ENCODE measurements around the gene RAB28.

DNA sequence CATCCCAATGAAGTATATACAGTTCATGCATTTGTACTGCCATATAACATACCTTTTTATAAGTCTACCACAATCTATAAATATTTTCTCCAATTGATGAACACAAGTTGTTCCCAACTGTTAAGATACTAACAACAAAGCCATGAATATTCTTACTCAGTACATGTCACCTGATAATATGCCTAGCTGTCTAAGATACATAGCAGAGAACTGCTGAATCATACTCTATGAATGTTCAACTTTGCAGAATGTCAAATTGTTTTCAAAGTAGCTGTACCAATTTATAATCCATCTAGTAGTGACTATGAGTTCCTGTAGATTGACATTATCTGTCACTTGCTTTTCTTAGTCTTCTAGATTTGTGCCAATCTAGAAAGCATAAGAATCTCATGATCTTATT, 84.9 kb downstream of the RAB28 start:
- TF ChIP-seq ESRRA (CRISPR knock-in tag; IDR thresholded peaks at IDR 0.05; ENCODE audit: borderline replicate concordance) (no peak), CBFB (CRISPR knock-in tag; IDR thresholded peaks at IDR 0.05; ENCODE audit: low read depth) (no peak), ELF4 (CRISPR knock-in tag; IDR thresholded peaks at IDR 0.05; ENCODE audit: low read depth) (no peak), ZNF138 (CRISPR knock-in tag; conservative IDR thresholded peaks at IDR 0.05) (no peak)
- TF ChIP-seq, protein P1, sequence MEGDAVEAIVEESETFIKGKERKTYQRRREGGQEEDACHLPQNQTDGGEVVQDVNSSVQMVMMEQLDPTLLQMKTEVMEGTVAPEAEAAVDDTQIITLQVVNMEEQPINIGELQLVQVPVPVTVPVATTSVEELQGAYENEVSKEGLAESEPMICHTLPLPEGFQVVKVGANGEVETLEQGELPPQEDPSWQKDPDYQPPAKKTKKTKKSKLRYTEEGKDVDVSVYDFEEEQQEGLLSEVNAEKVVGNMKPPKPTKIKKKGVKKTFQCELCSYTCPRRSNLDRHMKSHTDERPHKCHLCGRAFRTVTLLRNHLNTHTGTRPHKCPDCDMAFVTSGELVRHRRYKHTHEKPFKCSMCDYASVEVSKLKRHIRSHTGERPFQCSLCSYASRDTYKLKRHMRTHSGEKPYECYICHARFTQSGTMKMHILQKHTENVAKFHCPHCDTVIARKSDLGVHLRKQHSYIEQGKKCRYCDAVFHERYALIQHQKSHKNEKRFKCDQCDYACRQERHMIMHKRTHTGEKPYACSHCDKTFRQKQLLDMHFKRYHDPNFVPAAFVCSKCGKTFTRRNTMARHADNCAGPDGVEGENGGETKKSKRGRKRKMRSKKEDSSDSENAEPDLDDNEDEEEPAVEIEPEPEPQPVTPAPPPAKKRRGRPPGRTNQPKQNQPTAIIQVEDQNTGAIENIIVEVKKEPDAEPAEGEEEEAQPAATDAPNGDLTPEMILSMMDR (IDR thresholded peaks at IDR 0.05): no peak
- TF ChIP-seq, protein P2, sequence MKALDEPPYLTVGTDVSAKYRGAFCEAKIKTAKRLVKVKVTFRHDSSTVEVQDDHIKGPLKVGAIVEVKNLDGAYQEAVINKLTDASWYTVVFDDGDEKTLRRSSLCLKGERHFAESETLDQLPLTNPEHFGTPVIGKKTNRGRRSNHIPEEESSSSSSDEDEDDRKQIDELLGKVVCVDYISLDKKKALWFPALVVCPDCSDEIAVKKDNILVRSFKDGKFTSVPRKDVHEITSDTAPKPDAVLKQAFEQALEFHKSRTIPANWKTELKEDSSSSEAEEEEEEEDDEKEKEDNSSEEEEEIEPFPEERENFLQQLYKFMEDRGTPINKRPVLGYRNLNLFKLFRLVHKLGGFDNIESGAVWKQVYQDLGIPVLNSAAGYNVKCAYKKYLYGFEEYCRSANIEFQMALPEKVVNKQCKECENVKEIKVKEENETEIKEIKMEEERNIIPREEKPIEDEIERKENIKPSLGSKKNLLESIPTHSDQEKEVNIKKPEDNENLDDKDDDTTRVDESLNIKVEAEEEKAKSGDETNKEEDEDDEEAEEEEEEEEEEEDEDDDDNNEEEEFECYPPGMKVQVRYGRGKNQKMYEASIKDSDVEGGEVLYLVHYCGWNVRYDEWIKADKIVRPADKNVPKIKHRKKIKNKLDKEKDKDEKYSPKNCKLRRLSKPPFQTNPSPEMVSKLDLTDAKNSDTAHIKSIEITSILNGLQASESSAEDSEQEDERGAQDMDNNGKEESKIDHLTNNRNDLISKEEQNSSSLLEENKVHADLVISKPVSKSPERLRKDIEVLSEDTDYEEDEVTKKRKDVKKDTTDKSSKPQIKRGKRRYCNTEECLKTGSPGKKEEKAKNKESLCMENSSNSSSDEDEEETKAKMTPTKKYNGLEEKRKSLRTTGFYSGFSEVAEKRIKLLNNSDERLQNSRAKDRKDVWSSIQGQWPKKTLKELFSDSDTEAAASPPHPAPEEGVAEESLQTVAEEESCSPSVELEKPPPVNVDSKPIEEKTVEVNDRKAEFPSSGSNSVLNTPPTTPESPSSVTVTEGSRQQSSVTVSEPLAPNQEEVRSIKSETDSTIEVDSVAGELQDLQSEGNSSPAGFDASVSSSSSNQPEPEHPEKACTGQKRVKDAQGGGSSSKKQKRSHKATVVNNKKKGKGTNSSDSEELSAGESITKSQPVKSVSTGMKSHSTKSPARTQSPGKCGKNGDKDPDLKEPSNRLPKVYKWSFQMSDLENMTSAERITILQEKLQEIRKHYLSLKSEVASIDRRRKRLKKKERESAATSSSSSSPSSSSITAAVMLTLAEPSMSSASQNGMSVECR (CRISPR knock-in tag; IDR thresholded peaks at IDR 0.05; ENCODE audit: borderline replicate concordance): no peak
